Renal pelvis (tissue), 4 donors: ENCODE data around the gene NTM. TPM values are rescaled to one million over a fixed set of nuclear protein-coding genes. Genes with fewer than 3 reads are reported as not detected.

Source experiments
- DNase-seq: peaks from one replicate; pipeline ENCODE4 v3.0.0-alpha.2; 2013
- polyA plus RNA-seq, 3 donors: library from polyadenylated mRNA; unstranded; fragments of 120-200 nt; gene quantifications; one replicate each; pipeline ENCODE4 v1.2.1, GENCODE V29; 2013; ENCODE audit not compliant: insufficient read length in 3 of 3

Gene NTM
- polyA plus RNA-seq, 3 donors, result 37.2 to 44.8 (median 37.5) TPM

GRCh38 chr11:132131961-132132360 lies 761.5 kb downstream of the NTM start:
- DNase-seq, result peak; percentile 20

- no peak for DNase-seq
These were observed 763.9 kb downstream of the NTM start for GRCh38 chr11:132134322-132134721.

GRCh38 chr11:132137289-132137980 lies 767.0 kb downstream of the NTM start:
- DNase-seq, result no peak

GRCh38 chr11:132137981-132138313 lies 767.5 kb downstream of the NTM start:
- DNase-seq, result no peak

GRCh38 chr11:132139181-132139580 lies 768.8 kb downstream of the NTM start:
- no peak for DNase-seq

- no peak for DNase-seq
These were observed 769.6 kb downstream of the NTM start for GRCh38 chr11:132140056-132140455.

- no peak for DNase-seq
These were observed 771.7 kb downstream of the NTM start for GRCh38 chr11:132142121-132142520.

GRCh38 chr11:132142554-132142953 lies 772.1 kb downstream of the NTM start:
- DNase-seq, result no peak

- no peak for DNase-seq
These were observed 777.0 kb downstream of the NTM start for GRCh38 chr11:132147464-132147863.

- DNase-seq, result no peak
These were observed 784.4 kb downstream of the NTM start for GRCh38 chr11:132154781-132155180.

- no peak for DNase-seq
These were observed 787.7 kb downstream of the NTM start for GRCh38 chr11:132158091-132158490.

GRCh38 chr11:132158696-132159095 lies 788.3 kb downstream of the NTM start:
- no peak for DNase-seq

- DNase-seq, result no peak
These were observed 791.1 kb downstream of the NTM start for GRCh38 chr11:132161403-132162078.

GRCh38 chr11:132168344-132168981 lies 798.0 kb downstream of the NTM start:
- DNase-seq, result no peak

- no peak for DNase-seq
These were observed 800.6 kb downstream of the NTM start for GRCh38 chr11:132171031-132171430.

GRCh38 chr11:132174362-132175255 lies 804.2 kb downstream of the NTM start:
- no peak for DNase-seq

- DNase-seq, result peak; percentile 83
These were observed 806.7 kb downstream of the NTM start for GRCh38 chr11:132177106-132177505.

GRCh38 chr11:132184079-132184478 lies 813.7 kb downstream of the NTM start:
- no peak for DNase-seq

GRCh38 chr11:132185726-132186592 lies 815.5 kb downstream of the NTM start:
- DNase-seq, result no peak

GRCh38 chr11:132186699-132187098 lies 816.3 kb downstream of the NTM start:
- DNase-seq, result no peak

- DNase-seq, result peak; percentile 48
These were observed 817.0 kb downstream of the NTM start for GRCh38 chr11:132187386-132187785.
